SK-N-SH (cell line): Measurements from ENCODE around the gene ZNF662. TPM values are rescaled to one million over a fixed set of nuclear protein-coding genes. Genes with fewer than 3 reads are reported as not detected.

Experiments used
- CTCF ChIA-PET: fragments of 300-600, 350-600 bp; formaldehyde crosslinking; extraction: SDS; loops from one replicate; lab custom pipeline; 2021; lab: Yijun Ruan, JAX
- POLR2A ChIA-PET: fragments of 350-600 bp; sonication (Branson Sonifier 250); formaldehyde crosslinking; extraction: SDS; loops from one replicate; lab custom pipeline; 2020; ENCODE audit warnings: antibody characterized with exemption, inconsistent platforms; lab: Yijun Ruan, JAX
- DNase-seq: peaks from one replicate; pipeline ENCODE4 v3.0.0; 2012
- H2AFZ ChIP-seq: fragments of 200-600 bp; sonication (generic); 2 replicates; pipeline ENCODE4 v1.8.1; 2016; ENCODE audit warnings: antibody characterized with exemption, mild to moderate bottlenecking, low read depth
- H3F3A ChIP-seq: fragments of 200-600 bp; sonication (generic); replicated peaks from 2 replicates; pipeline ENCODE3; 2016; ENCODE audit warnings: antibody characterized with exemption, mild to moderate bottlenecking; ENCODE audit not compliant: insufficient read depth
- H3K27ac ChIP-seq, 2 experiments: fragments of 200-500 bp in 1 of 2; fragments of 200-600 bp in 1 of 2; sonication (Bioruptor generic) in 1 of 2; sonication (generic), shearing (Covaris generic) in 1 of 2; 2 replicates each; pipeline versions ENCODE4 v1.5.1 to v1.6.1; 2014 to 2016; ENCODE audit warnings: low read depth in 2 of 2, inconsistent platforms in 1 of 2, low read length in 1 of 2, mild to moderate bottlenecking in 1 of 2, mixed read lengths in 1 of 2
- H3K27me3 ChIP-seq: fragments of 200-600 bp; sonication (generic), shearing (Covaris generic); 2 replicates; pipeline ENCODE4 v1.6.1; 2016; ENCODE audit warnings: mixed run types; ENCODE audit not compliant: insufficient read depth
- H3K36me3 ChIP-seq, 2 experiments: fragments of 200-500 bp in 1 of 2; fragments of 200-600 bp in 1 of 2; sonication (Bioruptor generic) in 1 of 2; sonication (generic) in 1 of 2; replicated peaks in 1 of 2; 2 replicates each; pipeline versions ENCODE3 to v1.5.1; 2014 to 2016; ENCODE audit warnings: low read length in 1 of 2, mild to moderate bottlenecking in 1 of 2; ENCODE audit not compliant: insufficient read depth in 2 of 2, control insufficient read depth in 1 of 2
- H3K4me1 ChIP-seq, 2 experiments: fragments of 200-500 bp in 1 of 2; fragments of 200-600 bp in 1 of 2; sonication (Bioruptor generic) in 1 of 2; sonication (generic), shearing (Covaris generic) in 1 of 2; 2 replicates each; pipeline versions ENCODE4 v1.5.1 to v1.6.1; 2014 to 2016; ENCODE audit warnings: low read depth in 1 of 2, low read length in 1 of 2, mixed run types in 1 of 2; ENCODE audit not compliant: insufficient read depth in 2 of 2, control insufficient read depth in 1 of 2
- H3K4me2 ChIP-seq: fragments of 200-600 bp; sonication (generic), shearing (Covaris generic); 2 replicates; pipeline ENCODE4 v1.6.1; 2017; ENCODE audit warnings: mixed run types
- H3K4me3 ChIP-seq, 2 experiments: fragments of 200-500 bp in 1 of 2; fragments of 200-600 bp in 1 of 2; sonication (Bioruptor generic) in 1 of 2; sonication (generic), shearing (Covaris generic) in 1 of 2; 2 replicates each; pipeline versions ENCODE4 v1.5.1 to v1.8.1; 2014 to 2016; ENCODE audit warnings: low read depth in 2 of 2, inconsistent platforms in 1 of 2, low read length in 1 of 2, mild to moderate bottlenecking in 1 of 2, mixed read lengths in 1 of 2, moderate library complexity in 1 of 2
- H3K79me2 ChIP-seq: fragments of 200-600 bp; sonication (generic); 2 replicates; pipeline ENCODE4 v1.8.1; 2017; ENCODE audit warnings: mild to moderate bottlenecking; ENCODE audit not compliant: insufficient read depth
- H3K9ac ChIP-seq: fragments of 200-600 bp; sonication (generic); 2 replicates; pipeline ENCODE4 v1.6.1; 2017; ENCODE audit warnings: mixed run types
- H3K9me2 ChIP-seq: fragments of 200-600 bp; sonication (generic); 2 replicates; pipeline ENCODE4 v1.6.1; 2017; ENCODE audit warnings: mixed run types
- H3K9me3 ChIP-seq: fragments of 200-600 bp; sonication (generic); 2 replicates; pipeline ENCODE4 v1.6.1; 2017; ENCODE audit warnings: mixed run types, mild to moderate bottlenecking, moderate library complexity
- H4K20me1 ChIP-seq: fragments of 200-600 bp; sonication (generic); 2 replicates; pipeline ENCODE4 v1.6.1; 2017; ENCODE audit warnings: mild to moderate bottlenecking, mixed run types; ENCODE audit not compliant: insufficient read depth
- ELF1 ChIP-seq: IDR thresholded peaks from 2 replicates; pipeline ENCODE4 v1.4.0; 2012
- EZH2phosphoT487 ChIP-seq: fragments of 200-600 bp; sonication (generic); IDR thresholded peaks from 2 replicates; pipeline ENCODE4 v1.6.1; 2017; ENCODE audit warnings: low read depth, mixed run types, mild to moderate bottlenecking, antibody characterized with exemption, moderate library complexity, borderline replicate concordance
- FOSL2 ChIP-seq: IDR thresholded peaks from 2 replicates; pipeline ENCODE4 v1.4.0; 2012; ENCODE audit warnings: low read depth, mild to moderate bottlenecking, moderate library complexity, borderline replicate concordance
- FOXM1 ChIP-seq: IDR thresholded peaks from 2 replicates; pipeline ENCODE4 v1.4.0; 2012; ENCODE audit warnings: low read depth, mild to moderate bottlenecking
- JUND ChIP-seq: IDR thresholded peaks from 2 replicates; pipeline ENCODE4 v1.4.0; 2012
- MXI1 ChIP-seq: IDR thresholded peaks from 2 replicates; pipeline ENCODE4 v1.6.1; 2012; ENCODE audit warnings: mild to moderate bottlenecking, low read depth, low read length, improper control_type of control experiment
- NFIC ChIP-seq: IDR thresholded peaks from 2 replicates; pipeline ENCODE4 v1.4.0; 2012; ENCODE audit warnings: borderline replicate concordance
- NRF1 ChIP-seq: IDR thresholded peaks from 2 replicates; pipeline ENCODE4 v1.6.1; 2012; ENCODE audit warnings: low read depth, mild to moderate bottlenecking, low read length
- PBX3 ChIP-seq: IDR thresholded peaks from 2 replicates; pipeline ENCODE4; 2012
- POLR2AphosphoS5 ChIP-seq: IDR thresholded peaks from 2 replicates; pipeline ENCODE4 v1.6.1; 2012; ENCODE audit warnings: low read depth, low read length
- RAD21 ChIP-seq: IDR thresholded peaks from 2 replicates; pipeline ENCODE4 v1.6.1; 2012; ENCODE audit warnings: mild to moderate bottlenecking, low read length
- RCOR1 ChIP-seq: fragments of 150-350 bp; IDR thresholded peaks from 2 replicates; pipeline ENCODE4 v1.6.1; 2017; ENCODE audit warnings: antibody characterized with exemption, low read length
- RFX5 ChIP-seq: IDR thresholded peaks from 2 replicates; pipeline ENCODE4 v1.6.1; 2012; ENCODE audit warnings: mild to moderate bottlenecking, improper control_type of control experiment, low read length
- SIN3A ChIP-seq: IDR thresholded peaks from 2 replicates; pipeline ENCODE4 v1.6.1; 2012; ENCODE audit warnings: low read depth, mild to moderate bottlenecking, low read length, moderate library complexity, borderline replicate concordance
- TAF1 ChIP-seq: IDR thresholded peaks from 2 replicates; pipeline ENCODE4 v1.6.1; 2012; ENCODE audit warnings: low read depth, mild to moderate bottlenecking, low read length, moderate library complexity, borderline replicate concordance
- TCF12 ChIP-seq: IDR thresholded peaks from 2 replicates; pipeline ENCODE4 v1.4.0; 2012
- ZBTB33 ChIP-seq: IDR thresholded peaks from 2 replicates; pipeline ENCODE4 v1.4.0; 2012; ENCODE audit warnings: low read depth, borderline replicate concordance
- WGBS: methylation state at CpG from one replicate; pipeline ENCODE4 v1.1.6; 2017; ENCODE audit warnings: low lambda C conversion rate; 5-methylcytosine and 5-hydroxymethylcytosine counted together
- polyA plus RNA-seq, 3 experiments: library from polyadenylated mRNA; depleted of rRNA; stranded (reverse); fragments of >200 nt; gene quantifications; 2 replicates each; pipeline ENCODE4 v1.2.3, GENCODE V29; 2012
- TF ChIP-seq, protein P1 (sequence below): fragments of 150-350 bp; IDR thresholded peaks from 2 replicates; pipeline ENCODE4 v1.6.1; 2017; ENCODE audit warnings: antibody characterized with exemption, low read length, low read depth, borderline replicate concordance
- TF ChIP-seq, protein P2 (sequence below): IDR thresholded peaks from 2 replicates; pipeline ENCODE4 v1.4.0; 2012; ENCODE audit warnings: low read depth
- TF ChIP-seq, protein P3 (sequence below): IDR thresholded peaks from 2 replicates; pipeline ENCODE4 v1.4.0; 2012; ENCODE audit warnings: low read depth, borderline replicate concordance

The ZNF662 gene
- polyA plus RNA-seq, 1 of the 3 experiments (the other 2 are of a cell fraction) = 0.30 TPM

GRCh38 chr3:42872718-42873117 lies 33.2 kb upstream of the ZNF662 start:
- Histone ChIP-seq H3F3A (no peaks in the 10 kb centered on the region), H3K27ac (peak overlapping the region in 1 of 2 experiments; percentile 92; a peak in 2 of 4 replicates), H3K9me3 (no peaks in the 10 kb centered on the region), H3K9ac (no peak overlapping the region), H3K36me3 (no peaks in the 10 kb centered on the region), H3K27me3 (peaks cover 19% of the 10 kb centered on the region; the same call in 1 of the 2 replicates), H3K79me2 (no peaks in the 10 kb centered on the region), H2AFZ (no peak overlapping the region), H4K20me1 (no peaks in the 10 kb centered on the region), H3K4me1 (peaks cover 0 to 22% of the 10 kb centered on the region in 2 experiments; a peak in 1 of 4 replicates), H3K9me2 (no peaks in the 10 kb centered on the region), H3K4me2 (no peak overlapping the region), H3K4me3 (no peak overlapping the region)
- 56% methylated on average over 1 of the region's 1 CpG for WGBS
- ChIA-PET CTCF (interaction anchor here (0.6 to 8.2 kb wide), 6 partner anchors 9 to 397 kb away, joined by 3 to 42 read pairs (median 8); no protein-coding TSS in a partner anchor), POLR2A (no interaction called here)
- no peak for TF ChIP-seq SIN3A
- TF ChIP-seq, protein P1, sequence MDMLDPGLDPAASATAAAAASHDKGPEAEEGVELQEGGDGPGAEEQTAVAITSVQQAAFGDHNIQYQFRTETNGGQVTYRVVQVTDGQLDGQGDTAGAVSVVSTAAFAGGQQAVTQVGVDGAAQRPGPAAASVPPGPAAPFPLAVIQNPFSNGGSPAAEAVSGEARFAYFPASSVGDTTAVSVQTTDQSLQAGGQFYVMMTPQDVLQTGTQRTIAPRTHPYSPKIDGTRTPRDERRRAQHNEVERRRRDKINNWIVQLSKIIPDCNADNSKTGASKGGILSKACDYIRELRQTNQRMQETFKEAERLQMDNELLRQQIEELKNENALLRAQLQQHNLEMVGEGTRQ = no peak
- no peak for TF ChIP-seq PBX3
- TF ChIP-seq EZH2phosphoT487 = no peak
- TF ChIP-seq ELF1 = no peak
- no peak for TF ChIP-seq NFIC
- TF ChIP-seq, protein P2, sequence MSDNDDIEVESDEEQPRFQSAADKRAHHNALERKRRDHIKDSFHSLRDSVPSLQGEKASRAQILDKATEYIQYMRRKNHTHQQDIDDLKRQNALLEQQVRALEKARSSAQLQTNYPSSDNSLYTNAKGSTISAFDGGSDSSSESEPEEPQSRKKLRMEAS = no peak
- TF ChIP-seq POLR2AphosphoS5 = no peak
- TF ChIP-seq, protein P3, sequence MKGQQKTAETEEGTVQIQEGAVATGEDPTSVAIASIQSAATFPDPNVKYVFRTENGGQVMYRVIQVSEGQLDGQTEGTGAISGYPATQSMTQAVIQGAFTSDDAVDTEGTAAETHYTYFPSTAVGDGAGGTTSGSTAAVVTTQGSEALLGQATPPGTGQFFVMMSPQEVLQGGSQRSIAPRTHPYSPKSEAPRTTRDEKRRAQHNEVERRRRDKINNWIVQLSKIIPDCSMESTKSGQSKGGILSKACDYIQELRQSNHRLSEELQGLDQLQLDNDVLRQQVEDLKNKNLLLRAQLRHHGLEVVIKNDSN = no peak
- no peak for TF ChIP-seq JUND
- TF ChIP-seq TCF12 = no peak
- no peak for TF ChIP-seq RCOR1
- no peak for TF ChIP-seq ZBTB33
- TF ChIP-seq TAF1 = no peak
- TF ChIP-seq FOSL2 = no peak
- TF ChIP-seq RFX5 = no peak
- TF ChIP-seq MXI1 = no peak
- no peak for TF ChIP-seq FOXM1
- TF ChIP-seq RAD21 = no peak
- TF ChIP-seq NRF1 = no peak
- DNase-seq = peak; percentile 19
